Caco-2 (cell line): ENCODE measurements around the gene SMIM8. TPM values are rescaled to one million over a fixed set of nuclear protein-coding genes. Genes with fewer than 3 reads are reported as not detected.

ENCODE experiments used
- BruUV-seq: library from RNA; stranded (reverse); fragments of 400-500 nt; replicated peaks from 2 replicates; lab custom pipeline; 2021; lab: Mats Ljungman, UMichigan
- CTCF ChIA-PET: fragments of 300-600 bp; sonication (Branson Sonifier 250); formaldehyde crosslinking; loops from one replicate; lab custom pipeline; 2022; ENCODE audit warnings: antibody characterized with exemption; lab: Charles Lee
- POLR2A ChIA-PET: fragments of 300-600 bp; sonication (Branson Sonifier 250); formaldehyde crosslinking; loops from one replicate; lab custom pipeline; 2022; ENCODE audit warnings: antibody characterized with exemption; lab: Charles Lee
- DNase-seq, 2 experiments: peaks; one replicate each; pipeline versions ENCODE4 v3.0.0 to v3.0.0-alpha.2; 2020 to 2022
- H3K27me3 ChIP-seq: replicated peaks from 2 replicates; pipeline ENCODE4 v1.6.0; 2011; ENCODE audit warnings: low read length; ENCODE audit not compliant: control insufficient read depth, insufficient read depth
- H3K36me3 ChIP-seq: 2 replicates; pipeline ENCODE4 v1.5.1; 2011; ENCODE audit warnings: low read length; ENCODE audit not compliant: control insufficient read depth, insufficient read depth
- H3K4me1 ChIP-seq: fragments of 250-450 bp; sonication (Bioruptor Pico); 2 replicates; pipeline ENCODE4 v1.5.1; 2020; ENCODE audit warnings: mild to moderate bottlenecking
- H3K4me3 ChIP-seq: 2 replicates; pipeline ENCODE4 v1.5.1; 2011; ENCODE audit warnings: low read depth, mild to moderate bottlenecking, control low read depth, low read length
- H3K9me3 ChIP-seq: fragments of 250-450 bp; sonication (Bioruptor Pico); 2 replicates; pipeline ENCODE4 v1.5.1; 2020; ENCODE audit warnings: mild to moderate bottlenecking, moderate library complexity
- H3K27ac Mint-ChIP-seq: one replicate; pipeline ENCODE4 v1.8.0; 2022; ENCODE audit warnings: mixed read lengths; ENCODE audit not compliant: unreplicated experiment
- H3K27me3 Mint-ChIP-seq: one replicate; pipeline ENCODE4 v1.8.0; 2022; ENCODE audit warnings: mixed read lengths; ENCODE audit not compliant: insufficient read depth, unreplicated experiment
- H3K36me3 Mint-ChIP-seq: one replicate; pipeline ENCODE4 v1.8.0; 2022; ENCODE audit warnings: mild to moderate bottlenecking, mixed read lengths; ENCODE audit not compliant: insufficient read depth, unreplicated experiment
- H3K4me1 Mint-ChIP-seq: one replicate; pipeline ENCODE4 v1.8.0; 2022; ENCODE audit warnings: low read depth, mixed read lengths; ENCODE audit not compliant: unreplicated experiment
- H3K4me3 Mint-ChIP-seq: one replicate; pipeline ENCODE4 v1.8.0; 2022; ENCODE audit warnings: mild to moderate bottlenecking, moderate library complexity, mixed read lengths; ENCODE audit not compliant: unreplicated experiment
- H3K9me3 Mint-ChIP-seq: one replicate; pipeline ENCODE4 v1.8.0; 2022; ENCODE audit warnings: mixed read lengths; ENCODE audit not compliant: unreplicated experiment
- intact Hi-C: fragments of 100-400 bp; cut with micrococcal nuclease; formaldehyde crosslinking; loops from one replicate; pipeline ENCODE4 v1.10.0; 2022; ENCODE audit not compliant: unreplicated experiment
- total RNA-seq: library from RNA; stranded (reverse); gene quantifications from 2 replicates; pipeline ENCODE4 v1.2.3, GENCODE V29; 2022
- TF ChIP-seq, protein P1 (sequence below), 2 experiments: fragments of 200-600 bp in 1 of 2; IDR thresholded peaks; 1 replicate in 1 of 2; 2 replicates in 1 of 2; pipeline versions ENCODE4 v1.5.1 to v1.8.0; 2011 to 2022; ENCODE audit warnings: antibody characterized with exemption in 1 of 2, control low read depth in 1 of 2, inconsistent platforms in 1 of 2, low read depth in 1 of 2, low read length in 1 of 2, mild to moderate bottlenecking in 1 of 2, moderate library complexity in 1 of 2; ENCODE audit not compliant: insufficient read depth in 1 of 2, severe bottlenecking in 1 of 2, unreplicated experiment in 1 of 2

Gene SMIM8
- total RNA-seq, 1 experiment from 2014 or later: 8.5 TPM

GRCh38 chr6:87341158-87341557 lies 18.8 kb downstream of the SMIM8 start:
- Histone ChIP-seq H3K27me3 (no peaks in the 10 kb centered on the region), H3K4me1 (peaks cover 25% of the 10 kb centered on the region), H3K4me3 (no peak overlapping the region), H3K36me3 (no peaks in the 10 kb centered on the region), H3K9me3 (no peaks in the 10 kb centered on the region)
- TF ChIP-seq, protein P1, sequence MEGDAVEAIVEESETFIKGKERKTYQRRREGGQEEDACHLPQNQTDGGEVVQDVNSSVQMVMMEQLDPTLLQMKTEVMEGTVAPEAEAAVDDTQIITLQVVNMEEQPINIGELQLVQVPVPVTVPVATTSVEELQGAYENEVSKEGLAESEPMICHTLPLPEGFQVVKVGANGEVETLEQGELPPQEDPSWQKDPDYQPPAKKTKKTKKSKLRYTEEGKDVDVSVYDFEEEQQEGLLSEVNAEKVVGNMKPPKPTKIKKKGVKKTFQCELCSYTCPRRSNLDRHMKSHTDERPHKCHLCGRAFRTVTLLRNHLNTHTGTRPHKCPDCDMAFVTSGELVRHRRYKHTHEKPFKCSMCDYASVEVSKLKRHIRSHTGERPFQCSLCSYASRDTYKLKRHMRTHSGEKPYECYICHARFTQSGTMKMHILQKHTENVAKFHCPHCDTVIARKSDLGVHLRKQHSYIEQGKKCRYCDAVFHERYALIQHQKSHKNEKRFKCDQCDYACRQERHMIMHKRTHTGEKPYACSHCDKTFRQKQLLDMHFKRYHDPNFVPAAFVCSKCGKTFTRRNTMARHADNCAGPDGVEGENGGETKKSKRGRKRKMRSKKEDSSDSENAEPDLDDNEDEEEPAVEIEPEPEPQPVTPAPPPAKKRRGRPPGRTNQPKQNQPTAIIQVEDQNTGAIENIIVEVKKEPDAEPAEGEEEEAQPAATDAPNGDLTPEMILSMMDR (IDR thresholded peaks at IDR 0.05; ENCODE audit: insufficient read depth in 1 of 2, low read depth in 1 of 2, low read length in 1 of 2, severe bottlenecking in 1 of 2, unreplicated experiment in 1 of 2): no peak
- Mint-ChIP-seq H3K4me1 (peaks cover 29% of the 10 kb centered on the region), H3K36me3 (no peaks in the 10 kb centered on the region), H3K9me3 (no peaks in the 10 kb centered on the region), H3K27ac (no peak overlapping the region), H3K4me3 (no peak overlapping the region), H3K27me3 (no peaks in the 10 kb centered on the region)
- no TSS peak for BruUV-seq
- ChIA-PET POLR2A (no interaction called here), CTCF (no interaction called here)
- DNase-seq: no peak
- intact Hi-C loops: loop anchor here (5.0 kb wide), 1 partner anchor 269 kb away; no protein-coding TSS in a partner anchor

DNA sequence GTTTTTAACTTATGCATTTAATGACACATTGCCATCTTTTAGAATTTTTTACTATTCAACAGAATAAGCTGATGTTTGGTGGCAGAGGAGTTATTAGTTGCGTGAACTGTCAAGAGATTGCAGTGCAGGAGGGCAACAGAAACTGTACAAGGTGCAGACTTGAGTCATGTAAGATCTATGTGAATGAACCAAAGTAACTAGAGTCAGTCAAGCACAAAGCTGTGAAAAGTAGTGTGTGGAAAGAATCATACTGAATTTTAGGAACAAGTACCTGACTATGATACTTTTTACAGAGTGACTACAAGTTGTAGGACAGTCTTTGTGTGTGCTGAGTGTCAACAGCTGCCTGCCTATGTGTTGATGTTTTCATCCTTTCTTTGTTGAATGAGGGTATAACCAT lies 19.5 kb downstream of the SMIM8 start:
- CTCF ChIA-PET: no interaction called here
- DNase-seq: no peak
- BruUV-seq: no TSS peak
- Histone ChIP-seq H3K36me3 (no peaks in the 10 kb centered on the region), H3K4me3 (no peak overlapping the region), H3K27me3 (no peaks in the 10 kb centered on the region), H3K4me1 (peaks cover 25% of the 10 kb centered on the region), H3K9me3 (no peaks in the 10 kb centered on the region)
- Mint-ChIP-seq H3K27ac (no peak overlapping the region), H3K36me3 (no peaks in the 10 kb centered on the region), H3K4me3 (no peak overlapping the region), H3K4me1 (peaks cover 24% of the 10 kb centered on the region), H3K27me3 (no peaks in the 10 kb centered on the region), H3K9me3 (no peaks in the 10 kb centered on the region)
- TF ChIP-seq, protein P1 (IDR thresholded peaks at IDR 0.05; ENCODE audit: insufficient read depth in 1 of 2, low read depth in 1 of 2, low read length in 1 of 2, severe bottlenecking in 1 of 2, unreplicated experiment in 1 of 2): no peak
- POLR2A ChIA-PET: no interaction called here
- intact Hi-C loops: loop anchor here (2.0 to 5.0 kb wide), 2 partner anchors 19 to 270 kb away; partner anchors contain the start of gene SMIM8

DNA sequence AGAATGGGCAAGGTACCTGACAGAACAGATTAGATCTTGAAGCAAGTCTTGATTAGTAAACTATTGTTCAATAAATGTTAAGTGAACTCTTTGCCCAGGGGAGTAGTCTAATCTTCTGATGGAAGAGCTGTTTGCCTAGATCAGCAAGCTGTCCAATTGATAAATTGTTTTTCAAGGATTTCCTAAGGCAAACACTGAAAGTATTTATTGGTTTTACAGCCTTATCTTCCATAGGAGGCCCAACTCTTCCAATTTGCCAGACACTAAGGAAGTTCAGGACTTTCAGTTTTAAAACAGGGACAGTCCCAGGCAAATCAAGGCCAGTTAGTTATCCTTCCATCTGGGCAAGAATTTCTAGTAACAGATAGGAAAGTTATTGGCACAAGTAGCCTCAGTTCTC lies 20.4 kb downstream of the SMIM8 start:
- intact Hi-C loops: loop anchor here (1.0 to 5.0 kb wide), 3 partner anchors 20 to 271 kb away; partner anchors contain the start of gene SMIM8
- no peaks in the 10 kb centered on the region for H3K9me3 Mint-ChIP-seq
- no peak overlapping the region for H3K4me3 Mint-ChIP-seq
- no peaks in the 10 kb centered on the region for H3K36me3 Mint-ChIP-seq
- peaks cover 24% of the 10 kb centered on the region for H3K4me1 Mint-ChIP-seq
- TF ChIP-seq, protein P1 (IDR thresholded peaks at IDR 0.05; ENCODE audit: insufficient read depth in 1 of 2, low read depth in 1 of 2, low read length in 1 of 2, severe bottlenecking in 1 of 2, unreplicated experiment in 1 of 2): no peak
- Histone ChIP-seq H3K9me3 (no peaks in the 10 kb centered on the region), H3K4me1 (peaks cover 25% of the 10 kb centered on the region), H3K36me3 (no peaks in the 10 kb centered on the region), H3K4me3 (no peak overlapping the region), H3K27me3 (no peaks in the 10 kb centered on the region)
- BruUV-seq: no TSS peak
- H3K27me3 Mint-ChIP-seq: no peaks in the 10 kb centered on the region
- H3K27ac Mint-ChIP-seq: no peak overlapping the region
- ChIA-PET POLR2A (no interaction called here), CTCF (no interaction called here)
- peak; percentile 35 to 63 for DNase-seq
